Stimulated activated CD4-positive, alpha-beta T cell treated with anti-CD3 and anti-CD28 coated beads, Interleukin-2, amount 100 ng/mL, for 48 hours (primary cell): ENCODE measurements around the gene CCL28.
"Not testable (repeated sequence)": the region's sequence is repeated elsewhere in the genome, so short reads cannot be mapped to it uniquely, and the experiment has no call there.

Source experiments
- DNase-seq, 2 donors: peaks; one replicate each; pipeline ENCODE4 v3.0.0-alpha.2; 2020

The CCL28 gene

DNA sequence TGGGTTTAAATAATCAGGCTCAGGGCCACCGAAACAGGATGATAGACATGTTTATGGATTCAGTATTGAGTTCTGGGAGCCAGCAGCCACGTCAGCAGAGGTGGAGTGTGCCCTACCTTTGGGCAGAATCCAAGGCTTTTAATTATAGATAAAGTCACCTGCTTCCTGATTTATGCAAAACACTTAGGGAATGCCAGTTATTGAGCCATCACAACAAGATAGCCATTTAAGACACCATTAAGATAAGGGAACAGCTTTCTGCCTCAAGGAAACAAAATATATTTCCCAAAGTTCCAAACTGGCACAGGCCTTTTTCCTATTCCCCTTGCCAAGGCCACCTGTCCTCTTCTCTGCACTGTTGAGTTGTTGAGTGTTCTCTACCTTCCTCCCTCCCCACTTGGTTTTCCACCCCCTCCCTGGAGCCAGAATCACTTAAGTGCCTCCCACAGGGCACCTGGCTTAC, 2.4 kb downstream of the CCL28 start:
- DNase-seq, result no peak

DNA sequence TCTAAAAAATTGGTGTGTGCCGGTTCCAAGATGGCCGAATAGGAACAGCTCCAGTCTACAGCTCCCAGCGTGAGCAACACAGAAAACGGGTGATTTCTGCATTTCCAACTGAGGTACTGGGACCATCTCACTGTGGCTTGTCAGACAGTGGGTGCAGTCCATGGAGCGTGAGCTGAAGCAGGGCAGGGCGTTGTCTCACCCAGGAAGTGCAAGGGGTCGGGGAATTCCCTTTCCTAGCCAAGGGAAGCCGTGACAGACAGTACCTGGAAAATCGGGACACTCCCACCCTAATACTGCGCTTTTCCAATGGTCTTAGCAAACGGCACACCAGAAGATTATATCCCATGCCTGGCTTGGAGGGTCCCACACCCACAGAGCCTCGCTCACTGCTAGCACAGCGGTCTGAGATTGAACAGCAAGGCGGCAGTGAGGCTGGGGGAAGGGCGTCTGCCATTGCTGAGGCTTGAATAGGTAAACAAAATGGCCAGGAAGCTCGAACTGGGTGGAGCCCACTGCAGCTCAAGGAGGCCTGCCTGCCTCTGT, 9.6 kb downstream of the CCL28 start:
- DNase-seq, result not testable (repeated sequence)

DNA sequence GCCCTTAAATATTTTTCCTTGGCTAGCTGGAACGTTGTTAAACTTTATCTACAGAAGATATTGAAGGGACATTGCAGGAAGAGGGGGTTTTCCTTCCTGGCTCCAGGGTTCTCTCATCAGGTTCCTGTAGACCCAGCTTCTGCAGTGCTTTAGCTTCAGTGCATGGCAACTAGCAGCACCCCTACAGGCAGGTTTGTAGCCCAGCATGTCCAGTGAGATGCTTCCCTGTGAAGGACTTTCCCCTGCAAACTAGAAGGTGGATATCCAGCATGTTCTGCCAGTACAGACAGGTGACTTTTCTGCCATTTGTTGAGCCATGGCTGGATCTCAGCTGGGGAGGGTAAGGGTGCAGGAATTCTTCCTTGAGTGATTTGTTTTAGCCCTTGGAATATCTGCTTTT, 10.4 kb downstream of the CCL28 start:
- DNase-seq, result no peak

DNA sequence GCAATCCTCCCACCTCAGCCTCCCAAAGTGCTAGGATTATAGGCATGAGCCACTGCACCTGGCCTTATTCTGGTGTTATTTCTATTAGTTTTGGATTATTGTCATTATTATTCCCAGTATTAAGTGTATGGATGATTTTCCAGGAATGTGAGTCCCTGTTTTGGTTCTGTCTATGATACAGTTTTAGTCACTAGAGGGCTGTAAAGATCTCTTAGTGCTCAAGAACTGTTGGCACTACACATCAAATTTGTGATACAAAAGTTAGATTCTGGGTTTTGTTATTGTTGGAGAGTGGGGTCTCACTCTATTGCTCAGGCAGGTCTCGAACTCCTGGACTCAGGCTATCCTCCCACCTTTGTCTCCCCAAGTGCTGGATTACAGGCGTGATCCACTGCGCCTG, 12.1 kb downstream of the CCL28 start:
- DNase-seq, result no peak

DNA sequence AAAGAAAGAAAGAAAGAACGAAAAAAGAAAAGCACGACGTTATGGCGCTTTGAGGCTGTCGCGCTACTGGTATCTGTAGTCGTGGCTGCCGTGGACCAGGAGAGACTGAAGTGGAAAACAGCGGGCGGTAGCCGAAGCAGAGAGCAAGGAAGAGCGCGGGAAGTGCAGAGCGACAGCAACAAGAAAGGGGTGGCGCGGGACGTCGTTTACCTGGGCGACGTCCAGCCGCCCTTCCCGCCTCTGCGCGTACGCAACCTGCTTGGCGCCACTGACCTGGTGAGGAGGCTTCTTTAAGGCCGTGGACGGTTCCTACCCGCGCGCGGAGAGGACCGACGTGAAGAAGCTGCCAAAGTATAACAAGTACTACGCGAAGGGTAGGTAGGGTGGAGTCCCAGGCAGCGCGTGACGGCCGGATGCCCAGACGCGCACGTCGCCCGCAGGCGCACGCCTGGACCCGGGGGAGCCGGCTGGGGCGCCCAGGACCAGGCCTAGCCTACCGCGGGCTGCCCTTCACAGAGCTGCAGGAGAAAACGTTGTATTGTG, 15.4 kb downstream of the CCL28 start:
- peak; percentile 48 to 62 for DNase-seq

DNA sequence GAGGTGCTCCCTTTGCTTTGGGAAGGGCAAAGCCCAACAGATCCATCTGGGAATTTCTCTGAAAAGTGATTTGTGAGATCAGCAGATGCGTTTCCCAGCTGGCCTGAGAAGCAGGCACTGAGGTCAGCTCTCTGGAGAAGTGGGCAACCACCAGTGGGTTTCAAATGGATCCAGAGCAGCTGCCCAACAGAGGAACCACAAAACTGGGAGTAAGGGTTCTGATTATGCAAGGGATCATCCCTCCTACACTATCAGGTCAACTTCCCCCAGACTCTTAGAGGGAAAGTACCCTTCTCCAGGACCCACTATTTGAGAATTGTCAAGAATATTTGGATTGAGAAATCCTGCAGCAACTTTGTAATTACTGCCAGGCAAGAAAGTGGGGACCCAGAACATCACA, 21.7 kb downstream of the CCL28 start:
- no peak for DNase-seq

DNA sequence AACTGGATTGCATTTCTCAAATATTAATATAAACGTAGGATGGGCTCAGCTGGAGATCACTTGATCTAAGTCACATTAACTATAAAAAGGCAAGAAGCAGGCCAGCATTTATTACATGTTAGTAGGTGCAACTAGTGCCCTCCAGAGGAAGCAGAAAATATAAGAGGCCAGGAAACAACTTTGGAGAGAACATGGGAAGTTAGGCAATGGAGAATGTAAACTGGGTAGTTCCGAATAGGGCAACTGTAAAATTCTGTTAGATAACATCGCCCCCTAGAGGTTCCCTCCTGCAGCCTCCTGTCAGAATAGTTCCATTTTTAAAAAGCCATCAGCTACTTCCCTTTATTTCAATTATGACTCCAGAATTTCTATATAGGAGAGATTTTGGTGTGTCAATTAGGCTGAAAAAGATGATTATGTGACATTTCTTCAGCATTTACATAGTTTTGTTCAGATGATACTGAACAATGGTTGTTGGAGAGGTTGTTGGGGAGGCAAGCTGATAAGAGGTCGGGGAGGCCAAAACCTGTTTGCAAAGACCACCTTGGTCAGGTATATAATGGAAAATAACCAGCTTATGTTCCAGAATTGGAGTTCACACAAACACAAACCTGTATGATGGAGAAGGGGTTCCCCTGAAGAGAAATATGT, 22.4 kb downstream of the CCL28 start:
- DNase-seq, result peak; percentile 37

DNA sequence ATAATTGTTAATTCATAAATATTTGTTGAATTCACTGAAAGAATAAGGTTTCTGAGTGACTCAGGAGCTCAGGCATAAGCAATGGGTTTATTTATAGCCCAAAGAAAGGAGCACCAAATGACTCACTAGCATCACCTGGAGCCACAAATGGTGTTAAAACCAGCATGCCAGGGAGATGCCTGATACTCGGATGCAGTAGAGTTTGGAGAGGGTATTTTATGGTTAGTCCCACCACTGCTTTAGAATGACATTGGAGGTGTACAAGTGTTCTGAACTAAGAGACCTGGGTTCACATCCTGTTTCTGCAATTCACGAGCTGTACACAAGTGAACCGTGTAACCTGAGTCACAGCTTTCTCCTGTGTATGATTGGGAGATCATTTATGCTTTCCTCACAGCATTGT, 25.2 kb downstream of the CCL28 start:
- DNase-seq, result no peak

DNA sequence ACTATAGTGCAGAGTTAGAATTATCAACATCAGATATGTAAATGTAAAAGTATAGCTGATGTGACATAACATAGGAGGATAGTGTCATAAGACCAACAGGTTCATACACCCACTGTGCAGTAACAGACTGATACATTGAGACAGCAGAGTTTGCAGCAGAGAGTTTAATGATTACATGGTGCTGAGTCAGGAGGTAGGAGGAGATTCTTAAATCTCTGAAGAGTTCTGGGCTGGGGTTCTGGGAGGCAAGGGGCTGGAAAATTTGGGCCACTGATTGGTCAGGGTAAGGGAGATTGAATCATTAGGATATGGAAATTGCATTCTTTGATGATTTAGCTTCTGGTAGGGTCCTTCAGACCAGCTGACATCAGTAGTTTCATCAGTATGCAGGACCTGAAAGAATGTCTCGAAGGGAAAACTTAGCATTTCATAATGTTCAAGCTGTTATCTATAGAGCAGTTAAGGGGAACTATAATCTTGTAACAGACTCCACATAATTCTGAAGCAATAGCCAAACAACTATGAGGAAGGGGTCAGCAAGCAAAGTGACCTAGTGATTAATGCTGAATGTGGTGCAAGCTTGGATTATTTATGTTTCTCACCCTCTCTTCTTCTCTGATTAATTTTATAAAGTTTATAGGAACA, 35.6 kb downstream of the CCL28 start:
- DNase-seq, result no peak

DNA sequence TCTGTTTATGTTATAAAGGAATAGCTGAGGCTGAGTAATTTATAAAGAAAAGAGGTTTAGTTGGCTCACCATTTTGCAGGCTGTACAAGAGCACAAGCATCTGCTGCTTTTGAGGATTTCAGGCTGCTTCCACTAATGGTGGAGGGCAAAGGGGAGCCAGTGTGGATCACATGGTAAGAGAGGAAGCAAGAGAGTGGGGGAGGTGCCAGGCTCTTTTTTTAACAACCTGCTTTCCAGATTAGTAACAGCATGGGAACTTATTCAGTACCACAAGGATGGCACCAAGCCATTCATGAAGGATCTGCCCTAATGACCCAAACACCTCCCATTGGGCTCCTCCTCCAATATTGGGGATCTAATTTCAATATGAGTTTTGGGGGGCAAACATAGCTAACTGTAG, 40.4 kb downstream of the CCL28 start:
- no peak for DNase-seq

DNA sequence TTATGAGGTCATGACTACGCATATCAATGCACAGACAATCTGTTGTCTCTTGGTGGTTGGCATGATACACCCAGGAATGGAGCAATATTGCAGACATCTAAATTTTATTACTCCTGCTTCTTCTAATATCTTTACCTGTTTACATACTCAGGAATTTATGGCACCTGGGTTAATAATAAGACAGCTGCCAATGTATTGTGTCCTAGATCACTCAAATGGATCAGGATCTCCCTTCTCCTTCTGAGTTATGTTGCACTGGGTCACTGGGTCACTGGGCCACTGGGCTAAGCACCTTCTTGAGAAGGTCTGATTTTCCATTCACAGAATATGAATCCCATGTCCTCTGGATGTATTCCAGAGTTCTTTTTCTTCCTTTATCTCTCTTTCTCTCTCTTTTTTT, 41.8 kb downstream of the CCL28 start:
- DNase-seq, result no peak

DNA sequence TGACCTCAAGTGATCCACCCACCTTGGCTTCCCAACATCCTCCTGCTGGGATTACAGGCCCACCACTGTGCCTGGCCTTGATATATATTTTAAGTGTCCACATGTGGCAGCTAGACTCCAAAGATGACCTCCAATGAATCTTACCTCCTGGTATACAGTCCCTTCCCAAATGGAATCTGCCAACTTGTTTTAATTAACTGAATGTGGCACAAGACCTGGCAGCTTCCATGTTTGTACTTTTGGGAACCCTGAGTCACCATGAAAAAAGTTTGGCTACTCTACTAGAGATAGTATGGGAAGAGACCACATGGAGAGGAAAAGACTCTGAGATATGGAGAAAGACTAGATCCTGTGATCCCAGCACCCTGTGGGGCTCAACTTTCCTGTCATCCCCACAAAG, 42.5 kb downstream of the CCL28 start:
- no peak for DNase-seq

DNA sequence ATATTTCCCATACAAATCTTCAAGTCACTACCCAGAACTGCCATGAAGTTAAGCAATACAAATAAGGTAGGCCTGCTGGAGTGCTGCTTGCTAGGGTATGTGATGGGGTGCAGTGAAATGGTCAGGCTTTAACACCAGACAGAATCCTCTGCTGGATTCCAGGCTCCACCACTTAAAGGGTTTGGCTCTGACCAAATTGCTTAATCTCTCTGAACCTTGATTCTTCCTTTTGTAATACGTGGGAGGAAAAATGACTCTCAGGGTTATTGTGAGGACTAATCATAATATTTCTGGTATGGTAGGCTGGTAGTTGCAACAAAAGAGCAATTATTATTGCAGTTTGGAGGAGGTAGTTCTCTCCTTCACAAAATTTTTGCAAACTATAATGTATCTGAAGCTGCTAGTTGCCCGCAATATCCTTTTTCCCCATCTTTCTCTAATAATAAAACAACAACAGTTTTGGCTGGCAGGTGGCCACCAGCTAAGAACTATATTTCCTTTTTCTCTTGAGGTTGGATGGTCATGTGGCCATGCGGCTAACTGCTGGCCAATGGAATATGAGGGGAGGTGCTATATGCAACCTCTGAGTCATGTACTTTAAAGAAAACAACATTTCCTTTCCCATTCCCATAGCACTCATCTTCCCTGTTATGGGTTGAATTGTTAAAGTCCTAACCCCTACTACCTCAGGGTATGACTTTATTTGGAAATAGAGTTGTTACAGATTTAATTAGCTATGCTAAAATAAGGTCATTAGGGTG, 44.1 kb downstream of the CCL28 start:
- DNase-seq, result no peak

DNA sequence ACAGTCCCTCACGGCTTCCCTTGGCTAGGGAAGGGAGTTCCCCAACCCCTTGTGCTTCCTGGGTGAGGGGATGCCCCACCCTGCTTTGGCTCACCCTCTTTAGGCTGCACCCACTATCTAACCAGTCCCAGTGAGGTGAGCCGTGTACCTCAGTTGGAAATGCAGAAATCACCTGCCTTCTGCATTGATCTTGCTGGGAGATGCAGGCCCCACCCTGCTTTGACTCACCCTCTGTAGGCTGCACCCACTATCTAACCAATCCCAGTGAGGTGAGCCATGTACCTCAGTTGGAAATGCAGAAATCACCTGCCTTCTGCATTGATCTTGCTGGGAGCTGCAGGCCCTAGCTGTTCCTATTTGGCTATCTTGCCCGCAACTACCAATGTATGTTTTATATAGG, 44.7 kb downstream of the CCL28 start:
- no peak for DNase-seq

DNA sequence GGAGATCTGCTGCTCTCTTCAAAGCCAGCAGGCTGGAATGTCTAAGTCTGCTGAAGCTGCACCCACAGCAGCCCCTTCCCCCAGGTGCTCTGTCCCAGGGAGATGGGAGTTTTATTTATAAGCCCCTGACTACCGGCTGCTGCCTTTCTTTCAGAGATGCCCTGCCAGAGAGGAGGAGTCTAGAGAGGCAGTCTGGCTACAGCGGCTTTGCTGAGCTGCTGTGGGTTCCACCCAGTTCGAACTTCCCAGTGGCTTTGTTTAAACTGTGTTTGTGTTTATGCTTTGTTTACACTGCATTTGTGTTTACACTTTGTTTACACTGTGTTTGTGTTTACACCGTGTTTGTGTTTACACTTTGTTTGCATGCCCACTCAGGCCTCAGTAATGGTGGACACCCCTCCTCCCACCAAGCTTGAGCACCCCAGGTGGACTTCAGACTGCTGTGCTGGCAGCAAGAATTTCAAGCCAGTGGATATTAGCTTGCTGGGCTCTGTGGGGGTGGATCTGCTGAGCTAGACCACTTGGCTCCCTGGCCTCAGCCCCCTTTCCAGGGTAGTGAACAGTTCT, 45.4 kb downstream of the CCL28 start:
- not testable (repeated sequence) for DNase-seq

DNA sequence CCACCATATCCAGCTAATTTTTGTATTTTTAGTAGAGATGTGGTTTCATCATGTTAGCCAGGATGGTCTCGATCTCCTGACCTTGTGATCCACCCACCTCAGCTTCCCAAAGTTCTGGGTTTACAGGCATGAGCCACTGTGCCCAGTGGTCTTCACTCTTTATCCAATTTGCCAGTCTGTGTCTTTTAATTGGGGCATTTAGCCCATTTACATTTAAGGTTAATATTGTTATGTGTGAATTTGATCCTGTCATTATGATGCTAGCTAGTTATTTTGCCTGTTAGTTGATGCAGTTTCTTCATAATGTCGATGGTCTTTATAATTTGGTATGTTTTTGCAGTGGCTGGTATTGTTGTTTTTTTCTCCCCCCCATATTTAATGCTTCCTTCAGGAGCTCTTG, 47.0 kb downstream of the CCL28 start:
- DNase-seq, result not testable (repeated sequence)

DNA sequence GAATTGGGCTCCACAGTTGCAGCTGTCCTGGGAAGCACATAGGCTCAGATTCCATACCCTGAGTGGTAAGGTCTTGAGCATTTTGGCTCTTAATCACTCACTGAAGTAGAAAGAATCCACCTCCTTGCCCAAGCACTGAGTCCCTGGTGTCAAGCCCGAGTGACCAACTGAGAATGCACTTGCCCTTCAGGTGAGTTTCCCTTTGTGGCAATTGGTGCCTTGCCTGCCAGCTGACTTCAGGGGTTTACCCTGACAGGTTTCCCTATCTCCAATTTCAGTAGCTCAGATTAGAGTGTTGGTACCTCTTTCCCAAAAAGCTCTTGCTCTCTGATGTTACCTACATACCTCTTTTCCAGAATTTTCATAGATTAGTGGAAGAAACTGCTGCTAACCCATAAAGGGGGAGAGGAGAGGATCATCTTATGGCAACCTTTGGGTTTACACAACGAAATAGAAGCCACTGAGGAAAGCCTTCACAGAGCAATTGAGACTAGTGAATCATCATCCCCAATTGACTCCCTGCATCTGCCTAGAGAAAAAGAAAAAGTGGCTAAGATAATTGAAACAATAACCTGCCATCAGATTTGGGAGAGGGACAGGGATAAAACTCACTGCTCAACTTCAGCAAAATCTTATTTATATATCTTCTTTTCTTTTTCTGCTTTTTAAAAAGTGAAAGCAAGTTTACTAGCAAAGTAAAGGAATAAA, 48.6 kb downstream of the CCL28 start:
- DNase-seq, result no peak

DNA sequence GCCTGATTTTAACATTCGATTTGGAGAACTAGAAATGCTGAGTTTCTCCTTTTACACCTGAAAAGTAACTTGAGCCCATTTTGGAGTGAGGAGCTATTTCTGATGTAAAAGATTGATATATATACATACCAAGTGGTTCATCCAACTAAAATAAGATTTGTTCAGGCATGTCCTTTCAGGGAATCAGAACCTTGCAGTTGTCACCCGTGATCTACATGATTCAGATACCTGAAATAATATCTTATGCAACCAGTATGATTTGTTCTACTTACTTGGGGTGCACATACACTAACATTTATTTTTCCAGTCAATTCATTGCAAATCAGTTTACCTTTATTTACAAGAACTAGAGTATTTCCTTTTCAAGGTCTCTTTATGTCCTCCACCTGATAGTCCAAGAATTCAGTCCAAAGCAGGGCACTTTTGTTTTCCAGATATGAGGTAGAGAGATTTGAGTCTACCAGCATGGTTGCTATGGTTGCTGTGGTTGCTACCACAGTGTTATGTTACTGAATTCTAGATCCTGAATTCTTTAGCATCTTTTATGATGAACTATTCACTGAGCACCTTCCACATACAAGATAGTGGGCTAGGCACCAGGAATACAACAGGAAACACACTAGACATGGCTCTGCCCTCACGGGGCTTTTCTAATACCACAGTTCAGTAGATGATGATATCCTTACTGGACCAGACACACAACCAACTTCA, 49.3 kb downstream of the CCL28 start:
- no peak for DNase-seq

DNA sequence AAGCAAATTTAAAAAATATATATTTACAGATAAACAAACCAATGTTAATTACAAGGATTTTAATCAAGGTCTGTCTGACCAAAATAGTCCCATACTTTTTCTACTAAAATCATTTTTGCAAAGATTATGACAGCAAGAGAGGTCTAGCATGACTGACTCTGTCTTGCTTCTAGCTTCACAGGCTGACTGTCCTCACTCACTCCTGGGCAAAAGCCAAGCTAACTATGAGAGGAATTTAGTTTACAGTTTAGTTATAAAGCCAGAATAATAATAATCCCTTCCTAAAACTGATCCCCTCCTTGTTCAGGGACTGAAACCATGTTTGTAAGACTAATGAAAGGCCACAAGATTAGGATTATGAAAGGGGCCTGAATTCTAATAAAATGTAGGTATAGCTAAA, 53.5 kb downstream of the CCL28 start:
- no peak for DNase-seq

DNA sequence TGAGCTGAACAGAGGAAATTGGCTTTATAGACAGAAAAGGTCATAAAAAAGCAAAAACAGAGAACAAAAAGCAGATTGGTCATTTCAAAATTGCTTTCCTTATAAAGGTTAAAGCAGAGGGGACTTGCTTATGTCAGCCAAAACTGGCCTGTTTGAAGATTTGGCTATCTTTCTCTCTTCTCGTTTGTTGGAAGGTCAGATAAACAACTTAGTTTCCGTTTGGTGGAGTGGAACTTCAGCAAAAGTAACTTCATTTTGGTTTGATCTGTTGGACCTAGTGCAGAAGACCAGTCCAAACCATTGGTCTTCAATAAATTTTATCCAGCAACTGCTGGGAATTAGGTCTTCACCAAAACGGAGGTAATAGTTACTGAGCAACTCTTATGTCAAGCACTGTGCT, 53.9 kb downstream of the CCL28 start:
- no peak for DNase-seq

DNA sequence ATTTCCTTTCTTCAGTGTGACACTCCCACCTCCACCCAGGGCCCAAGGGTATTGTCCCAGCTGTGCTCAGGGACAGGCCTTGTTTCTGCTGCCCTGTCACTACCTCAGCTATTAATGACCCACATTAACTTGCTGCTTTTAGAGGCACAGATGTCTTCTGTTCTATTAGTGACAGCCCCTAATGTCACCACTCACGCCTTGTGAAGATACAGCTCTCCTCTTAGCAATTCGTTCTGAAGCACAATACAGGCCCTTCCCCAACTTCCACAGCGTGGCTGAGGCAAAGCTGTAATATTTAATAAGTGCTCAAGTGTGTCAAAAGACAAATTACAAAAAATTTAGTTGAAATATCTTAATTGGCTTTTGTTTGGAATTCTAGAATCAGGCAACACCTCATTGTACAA, 54.3 kb downstream of the CCL28 start:
- no peak for DNase-seq

DNA sequence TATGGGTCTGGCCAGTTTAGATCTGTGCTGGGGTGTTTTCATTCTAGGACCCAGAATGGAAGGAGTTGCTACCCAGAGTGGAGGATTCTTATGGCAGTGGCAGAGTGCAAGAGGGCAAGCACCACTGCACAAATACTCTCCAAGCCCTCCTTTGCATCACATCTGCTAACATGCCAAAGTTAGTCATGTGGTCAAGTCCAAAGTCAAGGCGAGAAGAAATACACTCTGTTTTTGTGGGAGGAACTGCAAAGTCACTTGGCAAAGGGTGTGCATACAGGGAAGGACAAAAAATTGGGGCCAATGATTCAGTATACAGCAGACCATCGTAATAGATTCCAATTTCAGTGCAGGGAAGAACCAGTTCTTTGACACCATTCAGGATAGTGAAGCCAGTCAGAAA, 55.1 kb downstream of the CCL28 start:
- no peak for DNase-seq
